ENCODE measurements around the gene TLCD3B. TPM values are rescaled to one million over a fixed set of nuclear protein-coding genes. Genes with fewer than 3 reads are reported as not detected.

Gene TLCD3B
- total and polyA plus RNA-seq, 2 of the 4 experiments (the other 2 are of a cell fraction) = 0.19 TPM; not detected in 1

DNA sequence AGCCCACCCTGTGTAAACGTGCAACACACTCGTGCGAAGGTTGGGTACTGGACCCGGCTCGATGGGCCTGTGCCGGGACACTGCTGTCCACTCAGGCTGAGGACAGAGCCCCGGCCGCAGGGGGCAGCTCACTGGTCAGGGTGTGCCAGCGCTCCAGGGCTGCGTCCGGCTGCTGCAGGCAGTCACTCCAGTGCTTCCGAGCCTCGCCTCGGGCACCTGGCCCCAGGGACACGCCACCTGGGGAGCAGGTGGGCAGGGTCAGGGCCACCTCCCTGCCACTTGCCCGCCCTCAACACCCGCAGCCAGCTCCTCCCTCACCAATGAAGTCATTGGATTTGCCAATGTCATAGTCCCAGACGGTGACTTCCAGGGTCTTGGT is 25.0 kb downstream of the TLCD3B start:
- no TSS peak for BruUV-seq (replicated peaks)
- Histone ChIP-seq H3K27me3 (ENCODE audit: control insufficient read depth, insufficient read depth, low read length) (peaks cover 16% of the 10 kb centered on the region), H3K4me1 (ENCODE audit: control insufficient read depth, insufficient read depth, low read length) (no peaks in the 10 kb centered on the region; the same call in 1 of the 2 replicates), H3K4ac (ENCODE audit: low read depth, low read length) (no peak overlapping the region), H2BK5ac (ENCODE audit: low read depth, low read length, poor library complexity, severe bottlenecking) (no peak overlapping the region), H3K4me3 (ENCODE audit: insufficient read depth, low read depth, low read length) (no peak overlapping the region), H2BK20ac (ENCODE audit: low read depth, low read length) (no peak overlapping the region), H4K20me1 (ENCODE audit: insufficient read depth, low read length) (no peaks in the 10 kb centered on the region; the same call in 1 of the 2 replicates), H3K36me3 (ENCODE audit: control insufficient read depth, insufficient read depth, low read length) (peaks cover 13% of the 10 kb centered on the region; the same call in 1 of the 2 replicates), H3K4me2 (ENCODE audit: low read depth, low read length) (no peak overlapping the region), H3K9me1 (ENCODE audit: insufficient read depth, low read length) (no peaks in the 10 kb centered on the region), H3K9me3 (ENCODE audit: control insufficient read depth, insufficient read depth, low read length) (no peaks in the 10 kb centered on the region), H3K79me1 (ENCODE audit: low read depth in 1 of 2, low read length in 2 of 2) (peaks cover 0 to 4% of the 10 kb centered on the region in 2 experiments; a peak in 1 of 4 replicates), H3K27ac (ENCODE audit: insufficient read depth, low read length) (no peak overlapping the region), H4K8ac (ENCODE audit: low read depth in 2 of 2, low read length in 2 of 2) (no peak overlapping the region), H3K9ac (ENCODE audit: low read depth, low read length) (no peak overlapping the region), H2BK120ac (ENCODE audit: low read depth, low read length) (no peak overlapping the region), H4K5ac (ENCODE audit: low read depth, low read length) (no peak overlapping the region), H3K56ac (ENCODE audit: extremely low read depth, insufficient read depth, low read length) (no peak overlapping the region), H2AK5ac (ENCODE audit: low read depth, low read length) (no peak overlapping the region), H3K23ac (ENCODE audit: low read depth, low read length) (no peak overlapping the region), H3K18ac (ENCODE audit: low read depth, low read length) (no peak overlapping the region), H2BK15ac (ENCODE audit: low read depth, low read length) (no peak overlapping the region), H3K14ac (replicated peaks; ENCODE audit: low read depth, low read length) (no peak overlapping the region), H4K91ac (ENCODE audit: insufficient read depth, low read depth, low read length) (no peak overlapping the region), H2AFZ (replicated peaks; ENCODE audit: low read length, poor library complexity) (no peak overlapping the region), H2AK9ac (replicated peaks; ENCODE audit: low read depth, low read length, poor library complexity) (no peak overlapping the region)
- intact Hi-C loops (cut with micrococcal nuclease) (no loop called here), dilution Hi-C loops (cut with HindIII; ENCODE audit: low sequenced_read_pairs, unreplicated experiment) (no loop called here), in situ Hi-C loops (cut with MboI; ENCODE audit: low sequenced_read_pairs) (no loop called here)
- no peak for ATAC-seq (ENCODE audit: low read depth)
- CTCF ChIA-PET = interaction anchor here (0.8 kb wide), 1 partner anchor 106 kb away, joined by 3 read pairs; the partner anchor contains the start of gene SEZ6L2
- TF ChIP-seq, protein P1, sequence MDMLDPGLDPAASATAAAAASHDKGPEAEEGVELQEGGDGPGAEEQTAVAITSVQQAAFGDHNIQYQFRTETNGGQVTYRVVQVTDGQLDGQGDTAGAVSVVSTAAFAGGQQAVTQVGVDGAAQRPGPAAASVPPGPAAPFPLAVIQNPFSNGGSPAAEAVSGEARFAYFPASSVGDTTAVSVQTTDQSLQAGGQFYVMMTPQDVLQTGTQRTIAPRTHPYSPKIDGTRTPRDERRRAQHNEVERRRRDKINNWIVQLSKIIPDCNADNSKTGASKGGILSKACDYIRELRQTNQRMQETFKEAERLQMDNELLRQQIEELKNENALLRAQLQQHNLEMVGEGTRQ (IDR thresholded peaks at IDR 0.05; ENCODE audit: low read depth, low read length) = no peak
- TF ChIP-seq POLR2A (IDR thresholded peaks at IDR 0.05; ENCODE audit: low read depth, low read length) = no peak
- TF ChIP-seq CHD1 (IDR thresholded peaks at IDR 0.05; ENCODE audit: low read depth, low read length) = no peak
- TF ChIP-seq FOS (IDR thresholded peaks at IDR 0.05; ENCODE audit: low read depth, low read length) = no peak
- TF ChIP-seq SMC3 (IDR thresholded peaks at IDR 0.05; ENCODE audit: low read depth, low read length) = no peak
- TF ChIP-seq MAFK (IDR thresholded peaks at IDR 0.05; ENCODE audit: low read depth, low read length) = no peak
- TF ChIP-seq, protein P2, sequence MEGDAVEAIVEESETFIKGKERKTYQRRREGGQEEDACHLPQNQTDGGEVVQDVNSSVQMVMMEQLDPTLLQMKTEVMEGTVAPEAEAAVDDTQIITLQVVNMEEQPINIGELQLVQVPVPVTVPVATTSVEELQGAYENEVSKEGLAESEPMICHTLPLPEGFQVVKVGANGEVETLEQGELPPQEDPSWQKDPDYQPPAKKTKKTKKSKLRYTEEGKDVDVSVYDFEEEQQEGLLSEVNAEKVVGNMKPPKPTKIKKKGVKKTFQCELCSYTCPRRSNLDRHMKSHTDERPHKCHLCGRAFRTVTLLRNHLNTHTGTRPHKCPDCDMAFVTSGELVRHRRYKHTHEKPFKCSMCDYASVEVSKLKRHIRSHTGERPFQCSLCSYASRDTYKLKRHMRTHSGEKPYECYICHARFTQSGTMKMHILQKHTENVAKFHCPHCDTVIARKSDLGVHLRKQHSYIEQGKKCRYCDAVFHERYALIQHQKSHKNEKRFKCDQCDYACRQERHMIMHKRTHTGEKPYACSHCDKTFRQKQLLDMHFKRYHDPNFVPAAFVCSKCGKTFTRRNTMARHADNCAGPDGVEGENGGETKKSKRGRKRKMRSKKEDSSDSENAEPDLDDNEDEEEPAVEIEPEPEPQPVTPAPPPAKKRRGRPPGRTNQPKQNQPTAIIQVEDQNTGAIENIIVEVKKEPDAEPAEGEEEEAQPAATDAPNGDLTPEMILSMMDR (conservative IDR thresholded peaks at IDR 0.05; ENCODE audit: low read depth, low read length) = no peak
- TF ChIP-seq MXI1 (IDR thresholded peaks at IDR 0.05; ENCODE audit: borderline replicate concordance, low read depth, low read length) = no peak
- no peak for TF ChIP-seq MAZ (IDR thresholded peaks at IDR 0.05; ENCODE audit: borderline replicate concordance, low read depth, low read length)
- no peak for TF ChIP-seq RCOR1 (IDR thresholded peaks at IDR 0.05; ENCODE audit: insufficient replicate concordance, low read length)
- no peak for TF ChIP-seq RFX5 (IDR thresholded peaks at IDR 0.05; ENCODE audit: low read depth, low read length)
- no peak for TF ChIP-seq BHLHE40 (IDR thresholded peaks at IDR 0.05; ENCODE audit: low read depth, low read length)
- TF ChIP-seq CEBPB (IDR thresholded peaks at IDR 0.05; ENCODE audit: low read depth, low read length) = no peak
- TF ChIP-seq, protein P3, sequence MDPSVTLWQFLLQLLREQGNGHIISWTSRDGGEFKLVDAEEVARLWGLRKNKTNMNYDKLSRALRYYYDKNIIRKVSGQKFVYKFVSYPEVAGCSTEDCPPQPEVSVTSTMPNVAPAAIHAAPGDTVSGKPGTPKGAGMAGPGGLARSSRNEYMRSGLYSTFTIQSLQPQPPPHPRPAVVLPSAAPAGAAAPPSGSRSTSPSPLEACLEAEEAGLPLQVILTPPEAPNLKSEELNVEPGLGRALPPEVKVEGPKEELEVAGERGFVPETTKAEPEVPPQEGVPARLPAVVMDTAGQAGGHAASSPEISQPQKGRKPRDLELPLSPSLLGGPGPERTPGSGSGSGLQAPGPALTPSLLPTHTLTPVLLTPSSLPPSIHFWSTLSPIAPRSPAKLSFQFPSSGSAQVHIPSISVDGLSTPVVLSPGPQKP (IDR thresholded peaks at IDR 0.05; ENCODE audit: borderline replicate concordance, low read depth, low read length) = no peak
- TF ChIP-seq RAD21 (IDR thresholded peaks at IDR 0.05; ENCODE audit: low read length) = no peak
- DNase-seq = no peak
- WGBS, 2 experiments (ENCODE audit: extremely low coverage in 2 of 2, insufficient read length in 1 of 2) = 96% methylated on average over 8 of the region's 18 CpGs; no CpG with 5 or more reads in 1 of the 2 experiments
- POLR2A ChIA-PET (ENCODE audit: unreplicated experiment) = no interaction called here
